Measurements from ENCODE around the gene ASB3. TPM values are rescaled to one million over a fixed set of nuclear protein-coding genes. Genes with fewer than 3 reads are reported as not detected.
"Not testable (repeated sequence)": the region's sequence is repeated elsewhere in the genome, so short reads cannot be mapped to it uniquely, and the experiment has no call there.

ASB3 gene
- total RNA-seq, 2 donors from 2014 or later = 13.3 to 24.1 TPM

GRCh38 chr2:53765767-53766166, 21.0 kb downstream of the ASB3 start:
- TF ChIP-seq CTCF (IDR thresholded peaks at IDR 0.05) = no peak
- ATAC-seq (ENCODE audit: insufficient number of reproducible peaks, low FRiP score, low read depth) (no peak), DNase-seq (ENCODE audit: low spot score) (no peak)
- Histone ChIP-seq H3K9me3 (no peaks in the 10 kb centered on the region), H3K4me3 (no peak overlapping the region), H3K27ac (no peak overlapping the region), H3K27me3 (replicated peaks; ENCODE audit: insufficient read depth) (no peaks in the 10 kb centered on the region), H3K36me3 (peaks cover 5% of the 10 kb centered on the region), H3K4me1 (ENCODE audit: control insufficient read depth in 1 of 2, low read depth in 2 of 2) (peaks cover 9 to 21% of the 10 kb centered on the region in 2 donors)

GRCh38 chr2:53757206-53757605, 29.5 kb downstream of the ASB3 start:
- not testable (repeated sequence) for ATAC-seq (ENCODE audit: insufficient number of reproducible peaks, low FRiP score, low read depth); DNase-seq (ENCODE audit: low spot score)

GRCh38 chr2:53756644-53757043, 30.1 kb downstream of the ASB3 start:
- no peaks in the 10 kb centered on the region for H3K9me3 ChIP-seq
- peaks cover 0 to 6% of the 10 kb centered on the region in 2 donors for H3K4me1 ChIP-seq (ENCODE audit: control insufficient read depth in 1 of 2, low read depth in 2 of 2)
- H3K27me3 ChIP-seq (replicated peaks; ENCODE audit: insufficient read depth) = no peaks in the 10 kb centered on the region
- ATAC-seq (ENCODE audit: insufficient number of reproducible peaks, low FRiP score, low read depth) (no peak), DNase-seq (ENCODE audit: low spot score) (no peak)
- H3K36me3 ChIP-seq = peaks cover 3% of the 10 kb centered on the region
- H3K27ac ChIP-seq = no peak overlapping the region
- no peak for TF ChIP-seq CTCF (IDR thresholded peaks at IDR 0.05)
- H3K4me3 ChIP-seq = no peak overlapping the region

More at GRCh38 chr2:53757206-53757605, 29.5 kb downstream of the ASB3 start:
- H3K9me3 ChIP-seq; H3K27ac ChIP-seq; H3K27me3 ChIP-seq (replicated peaks; ENCODE audit: insufficient read depth); H3K4me1 ChIP-seq (ENCODE audit: control insufficient read depth in 1 of 2, low read depth in 2 of 2); H3K4me3 ChIP-seq; H3K36me3 ChIP-seq: not testable (repeated sequence)

- no peak overlapping the region for H3K27ac ChIP-seq
- ATAC-seq (ENCODE audit: insufficient number of reproducible peaks, low FRiP score, low read depth) = no peak
- no peak overlapping the region for H3K4me3 ChIP-seq
- H3K36me3 ChIP-seq = peaks cover 3% of the 10 kb centered on the region
- H3K9me3 ChIP-seq = no peaks in the 10 kb centered on the region
- peaks cover 0 to 18% of the 10 kb centered on the region in 2 donors for H3K4me1 ChIP-seq (ENCODE audit: control insufficient read depth in 1 of 2, low read depth in 2 of 2)
- no peak for DNase-seq (ENCODE audit: low spot score)
- TF ChIP-seq CTCF (IDR thresholded peaks at IDR 0.05) = no peak
- no peaks in the 10 kb centered on the region for H3K27me3 ChIP-seq (replicated peaks; ENCODE audit: insufficient read depth)
These were observed 31.6 kb downstream of the ASB3 start for GRCh38 chr2:53755121-53755520.

- H3K27me3 ChIP-seq (replicated peaks; ENCODE audit: insufficient read depth) = no peaks in the 10 kb centered on the region
- H3K36me3 ChIP-seq = peaks cover 3% of the 10 kb centered on the region
- no peak overlapping the region for H3K4me3 ChIP-seq
- peaks cover 0 to 20% of the 10 kb centered on the region in 2 donors for H3K4me1 ChIP-seq (ENCODE audit: control insufficient read depth in 1 of 2, low read depth in 2 of 2)
- DNase-seq (ENCODE audit: low spot score) (no peak), ATAC-seq (ENCODE audit: insufficient number of reproducible peaks, low FRiP score, low read depth) (no peak)
- H3K9me3 ChIP-seq = no peaks in the 10 kb centered on the region
- no peak overlapping the region for H3K27ac ChIP-seq
- no peak for TF ChIP-seq CTCF (IDR thresholded peaks at IDR 0.05)
These were observed 33.7 kb downstream of the ASB3 start for GRCh38 chr2:53753041-53753440.

GRCh38 chr2:53752385-53752784, 34.4 kb downstream of the ASB3 start:
- no peaks in the 10 kb centered on the region for H3K27me3 ChIP-seq (replicated peaks; ENCODE audit: insufficient read depth)

More at GRCh38 chr2:53752385-53752784, 34.4 kb downstream of the ASB3 start:
- Histone ChIP-seq H3K27ac (no peak overlapping the region), H3K9me3 (no peaks in the 10 kb centered on the region), H3K4me3 (no peak overlapping the region), H3K4me1 (ENCODE audit: control insufficient read depth in 1 of 2, low read depth in 2 of 2) (peaks cover 0 to 20% of the 10 kb centered on the region in 2 donors), H3K36me3 (peaks cover 3% of the 10 kb centered on the region)
- no peak for DNase-seq (ENCODE audit: low spot score)
- no peak for ATAC-seq (ENCODE audit: insufficient number of reproducible peaks, low FRiP score, low read depth)
- no peak for TF ChIP-seq CTCF (IDR thresholded peaks at IDR 0.05)
